ENCODE results near the gene HOXA1.

Gene HOXA1

DNA sequence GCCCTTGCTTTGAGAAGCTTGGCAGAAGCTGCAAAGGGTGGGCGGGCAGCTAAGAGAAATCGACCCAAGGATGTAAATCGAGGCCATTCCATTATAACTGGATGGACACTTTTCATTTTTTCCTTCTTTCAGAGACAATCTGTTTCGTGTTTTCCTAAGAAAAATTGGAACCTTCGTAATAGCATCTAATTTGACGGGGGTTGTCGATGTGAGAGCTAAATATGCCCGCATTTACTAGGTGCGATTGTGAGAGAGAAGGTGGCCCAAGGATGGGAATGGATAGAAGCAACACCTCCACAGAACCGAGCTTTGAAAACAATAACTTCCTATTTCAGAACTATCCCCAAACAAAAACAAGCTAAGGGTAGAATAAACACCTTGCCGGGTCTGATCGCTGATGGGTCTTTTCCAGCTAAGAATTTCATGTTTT is 35.6 kb upstream of the HOXA1 start:
- DNase-seq, result no peak

DNA sequence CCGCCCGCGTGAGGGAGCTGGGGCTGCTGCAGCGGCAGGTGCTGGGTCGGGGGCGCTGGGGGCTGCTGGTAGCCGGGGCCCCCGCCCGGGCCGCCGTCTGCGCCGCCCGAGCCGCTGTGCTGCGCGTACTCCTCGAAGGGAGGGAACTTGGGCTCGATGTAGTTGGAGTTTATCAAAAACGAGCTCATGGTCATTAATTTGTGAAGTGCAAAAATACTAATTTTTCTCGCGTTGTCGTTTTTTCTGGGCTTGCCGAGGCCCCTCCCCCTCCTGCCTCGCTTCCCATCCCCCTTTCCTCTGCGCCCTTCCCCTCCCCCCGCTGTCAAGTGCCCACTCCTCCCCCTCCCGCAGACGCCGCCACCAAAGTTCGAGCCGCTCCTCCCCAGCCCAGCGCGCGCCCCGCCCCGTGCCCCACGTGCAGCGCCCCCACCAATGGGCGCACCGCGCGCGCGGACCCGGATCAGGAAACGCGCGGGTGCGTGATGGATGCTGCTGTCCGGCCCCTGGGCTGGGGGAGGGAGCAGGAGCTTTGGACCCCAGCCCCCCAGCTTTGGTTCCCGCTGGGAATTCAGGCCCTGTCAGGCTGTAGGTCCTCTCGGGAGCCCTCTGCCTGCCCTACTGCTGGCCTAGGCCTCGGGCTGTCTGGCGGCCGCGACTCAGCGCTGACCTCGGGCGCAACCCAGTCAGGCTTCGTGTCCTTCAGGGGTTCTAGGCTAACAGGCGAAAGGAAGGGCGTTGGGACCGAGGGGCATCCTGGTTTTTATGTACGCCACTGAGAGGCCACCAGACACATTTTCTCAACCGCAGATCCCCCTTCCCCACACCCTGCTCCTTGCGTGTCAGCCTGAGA is 35.0 kb upstream of the HOXA1 start, which contains the start of gene HOXA4:
Gene HOXA4 (minus strand): TSS at position 218 of the 850 bp plus-strand sequence. CDS start 24 bp downstream, at position 194.
- DNase-seq, result peak; percentile 77

DNA sequence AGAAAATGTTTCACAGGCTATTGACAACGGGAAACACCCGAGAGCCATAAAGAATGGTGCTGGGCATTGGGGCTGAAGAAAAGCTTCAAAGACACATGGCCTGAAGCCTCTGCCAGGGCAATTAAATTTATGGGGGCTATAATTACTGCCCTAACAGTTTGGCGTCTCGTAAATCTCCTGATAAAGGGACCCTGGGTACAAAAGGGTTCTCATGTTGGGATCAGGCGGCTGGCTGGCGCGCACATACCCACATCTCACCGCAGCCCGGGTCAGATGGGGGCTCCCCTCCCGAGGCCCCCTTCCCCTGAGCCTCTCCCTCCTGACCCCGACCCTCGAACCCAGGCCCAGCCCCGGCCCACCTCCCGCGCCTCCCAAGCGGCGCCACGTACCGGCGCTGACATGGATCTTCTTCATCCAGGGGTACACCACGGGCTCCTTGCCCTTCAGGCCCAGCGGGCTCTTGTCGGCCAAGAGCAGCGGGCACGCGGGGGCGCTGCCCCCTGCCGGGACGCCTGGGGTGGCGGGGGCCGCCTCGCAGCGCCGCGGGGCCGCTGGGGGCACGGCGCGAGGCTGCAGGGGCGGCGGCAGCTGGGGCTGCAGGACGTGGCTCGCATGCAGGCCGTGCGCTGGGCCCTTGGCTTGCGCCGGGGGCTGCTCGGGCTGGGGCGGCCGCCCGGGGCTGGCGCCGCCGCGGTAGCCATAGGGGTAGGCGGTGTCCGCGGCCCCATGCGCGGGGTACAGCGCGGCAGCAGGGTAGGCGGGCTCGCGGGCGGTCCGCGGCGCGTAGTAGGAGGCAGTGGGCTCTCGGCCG is 34.1 kb upstream of the HOXA1 start:
- DNase-seq, result no peak

DNA sequence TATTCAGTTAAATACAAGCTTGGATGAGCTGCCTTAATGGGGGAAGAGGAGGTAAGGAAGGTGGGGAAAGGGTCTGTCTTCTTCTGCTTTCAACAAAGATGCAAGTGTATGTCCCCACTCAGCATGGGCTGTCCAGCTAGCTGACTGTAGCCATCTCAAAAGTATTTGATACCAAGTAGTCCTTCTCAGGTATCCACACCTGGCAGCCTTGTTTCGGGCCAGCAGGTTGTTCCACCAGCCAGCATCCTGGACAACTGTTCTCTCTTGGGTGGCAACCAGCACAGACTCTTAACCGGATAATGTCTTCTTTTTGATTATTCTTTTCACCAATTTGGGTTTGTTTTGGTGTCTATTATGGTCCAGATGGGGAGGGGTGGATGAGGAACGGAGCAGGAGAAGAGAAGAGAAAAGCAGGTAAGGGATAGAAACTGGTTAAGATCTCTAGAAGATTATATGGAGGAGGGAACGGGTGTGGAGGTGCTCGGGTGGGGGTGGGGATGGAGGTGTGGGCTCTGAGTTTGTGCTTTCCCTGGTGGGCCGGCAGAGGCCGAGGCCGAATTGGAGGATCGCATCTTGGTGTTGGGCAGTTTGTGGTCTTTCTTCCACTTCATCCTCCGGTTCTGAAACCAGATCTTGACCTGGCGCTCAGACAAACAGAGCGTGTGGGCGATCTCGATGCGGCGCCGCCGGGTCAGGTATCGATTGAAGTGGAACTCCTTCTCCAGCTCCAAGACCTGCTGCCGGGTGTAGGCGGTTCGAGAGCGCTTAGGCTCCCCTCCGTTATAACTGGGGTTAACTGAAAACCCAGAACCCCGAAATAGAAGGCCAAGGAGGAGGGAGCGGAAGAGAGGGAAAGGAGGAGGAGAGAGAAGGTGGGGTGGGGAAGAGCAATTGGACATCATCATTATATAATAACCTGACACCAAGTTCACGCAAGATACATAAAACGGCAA is 33.3 kb upstream of the HOXA1 start:
- no peak for DNase-seq

DNA sequence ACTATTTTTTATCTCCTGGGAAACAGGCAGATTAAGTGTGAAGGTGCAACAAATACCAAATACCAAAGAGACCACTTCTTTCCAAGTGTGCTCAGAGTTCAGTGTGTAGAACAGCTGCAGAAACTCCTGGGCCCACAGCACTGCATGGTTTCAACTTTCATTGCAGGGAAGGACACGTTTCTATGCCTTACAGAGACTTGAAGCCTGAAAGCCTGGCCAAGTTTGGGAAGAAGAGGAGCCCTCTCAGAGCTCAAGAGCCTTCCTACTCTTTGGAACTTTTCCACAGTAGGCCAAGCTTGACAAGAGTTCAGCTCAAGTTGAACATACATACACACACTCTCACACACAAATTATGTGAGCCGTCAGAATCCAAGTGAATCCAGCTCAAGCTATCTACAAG is 32.2 kb upstream of the HOXA1 start:
- DNase-seq, result no peak

DNA sequence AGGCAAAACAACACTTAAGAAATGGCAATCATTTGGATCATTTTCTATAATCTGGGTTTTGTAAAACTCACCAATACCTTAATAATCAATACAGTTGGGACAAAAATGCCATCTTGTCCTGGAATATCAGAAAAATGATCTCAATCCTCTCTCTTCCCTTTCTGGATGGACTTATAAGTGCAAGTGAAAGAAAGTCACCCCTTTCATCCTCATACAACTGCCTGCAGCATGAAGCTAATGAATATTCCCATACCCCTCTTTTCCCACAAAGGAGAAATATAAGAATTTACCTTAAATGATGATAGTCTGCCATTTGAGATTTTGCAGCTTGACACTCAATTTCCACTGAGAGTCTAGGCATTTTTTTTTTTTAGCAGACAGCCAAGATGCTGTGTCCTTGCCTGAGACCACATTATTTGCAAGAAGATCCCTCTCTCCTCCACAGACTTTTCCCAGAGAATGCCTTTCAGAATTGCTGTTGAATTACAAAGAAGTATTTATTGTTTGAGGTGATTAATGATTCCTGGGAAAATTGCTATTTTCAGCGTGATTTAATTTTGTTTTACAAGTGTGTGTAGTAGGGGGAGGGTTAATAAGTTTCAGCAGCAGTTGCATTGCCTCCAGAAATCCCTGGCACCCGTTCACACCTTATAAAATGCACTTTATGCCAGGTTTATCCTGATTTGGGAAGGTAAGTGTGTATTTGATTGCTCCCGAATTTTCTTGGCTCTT is 31.0 kb upstream of the HOXA1 start:
- no peak for DNase-seq

DNA sequence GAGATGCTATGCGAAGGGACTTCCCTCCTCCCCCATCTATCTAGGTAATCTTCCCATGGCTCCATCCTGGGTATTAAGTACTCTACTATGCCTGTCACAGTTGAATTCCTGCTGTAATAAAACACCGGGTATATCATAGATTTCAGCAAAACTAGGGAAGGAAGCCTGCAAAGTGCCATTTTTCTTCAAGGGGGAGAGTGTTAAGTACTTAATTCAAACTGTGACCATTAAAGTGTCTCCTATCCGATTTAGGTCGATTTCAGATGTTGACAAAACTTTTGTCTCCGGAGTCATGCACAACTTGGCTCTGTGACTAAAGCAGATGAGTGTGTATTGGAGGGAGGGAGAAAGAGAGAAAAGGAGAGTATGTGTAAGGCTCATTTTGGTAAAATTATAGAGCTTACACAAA is 30.2 kb upstream of the HOXA1 start:
- DNase-seq, result no peak

DNA sequence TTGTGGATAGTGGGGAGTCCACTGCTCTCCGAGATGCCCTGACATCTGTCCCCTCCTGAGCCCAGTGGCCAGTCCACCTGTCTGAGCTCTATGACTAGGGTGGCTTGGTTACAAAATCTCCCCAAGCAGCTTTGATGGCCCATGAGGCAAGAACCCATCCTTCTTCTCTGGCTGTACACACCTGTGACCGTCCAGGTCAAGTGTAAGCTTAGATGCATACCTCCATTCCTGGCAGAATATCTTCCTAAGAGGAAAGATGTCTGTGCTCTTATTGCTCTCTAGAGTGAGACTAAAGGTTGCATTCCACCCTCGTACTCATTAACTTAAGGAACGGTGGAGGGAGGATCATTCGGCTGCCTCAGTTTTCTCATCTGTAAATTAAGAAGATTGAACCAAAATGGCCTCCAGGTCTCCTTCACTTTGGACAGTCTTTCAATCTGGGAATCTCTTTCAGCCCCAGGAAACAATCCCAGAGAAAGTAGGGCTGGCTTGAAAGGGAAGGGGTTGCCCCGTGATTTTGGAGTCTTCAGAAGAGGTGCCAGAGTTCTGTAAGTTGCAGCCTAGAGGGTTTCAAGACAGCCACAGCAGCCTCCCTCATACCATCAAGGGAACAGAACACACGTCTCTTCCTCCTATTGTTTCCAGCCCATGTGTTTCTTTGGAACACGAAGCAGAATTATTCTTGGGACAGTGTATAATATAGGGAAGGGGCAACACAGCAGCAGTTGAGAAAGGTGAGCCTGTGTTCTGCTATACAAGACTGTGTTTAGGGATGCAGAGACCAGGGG is 29.3 kb upstream of the HOXA1 start:
- DNase-seq, result no peak

GRCh38 chr7:27124096-27124901 is 28.5 kb upstream of the HOXA1 start:
- DNase-seq, result no peak

DNA sequence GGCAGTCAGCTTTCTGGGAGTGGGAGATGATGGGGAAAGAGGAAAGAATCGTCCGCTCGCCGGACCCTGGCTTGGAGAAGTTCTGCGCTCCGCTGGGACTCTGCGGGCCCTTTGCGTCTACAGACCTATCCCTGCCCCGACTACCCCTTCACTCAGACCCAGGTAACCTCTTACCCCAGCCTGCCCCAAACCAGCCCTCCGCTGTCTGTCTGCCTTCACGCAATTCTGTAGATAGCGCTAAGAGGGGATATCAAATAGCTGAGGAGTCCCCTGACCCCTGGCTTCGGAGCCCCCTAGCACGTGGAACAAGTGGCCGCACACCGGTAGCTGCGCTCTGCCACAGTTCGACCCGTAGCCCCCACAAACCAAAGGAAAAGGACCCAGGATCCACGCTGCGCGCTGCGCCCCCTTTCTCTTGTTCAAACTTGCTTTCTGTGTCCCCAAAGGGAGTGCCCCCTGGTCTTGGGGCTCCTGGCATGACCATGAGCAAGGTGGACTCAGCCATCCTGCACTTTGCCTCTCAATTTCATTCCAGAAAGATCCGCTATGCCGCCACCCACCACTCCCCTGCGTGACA is 27.8 kb upstream of the HOXA1 start:
- no peak for DNase-seq

DNA sequence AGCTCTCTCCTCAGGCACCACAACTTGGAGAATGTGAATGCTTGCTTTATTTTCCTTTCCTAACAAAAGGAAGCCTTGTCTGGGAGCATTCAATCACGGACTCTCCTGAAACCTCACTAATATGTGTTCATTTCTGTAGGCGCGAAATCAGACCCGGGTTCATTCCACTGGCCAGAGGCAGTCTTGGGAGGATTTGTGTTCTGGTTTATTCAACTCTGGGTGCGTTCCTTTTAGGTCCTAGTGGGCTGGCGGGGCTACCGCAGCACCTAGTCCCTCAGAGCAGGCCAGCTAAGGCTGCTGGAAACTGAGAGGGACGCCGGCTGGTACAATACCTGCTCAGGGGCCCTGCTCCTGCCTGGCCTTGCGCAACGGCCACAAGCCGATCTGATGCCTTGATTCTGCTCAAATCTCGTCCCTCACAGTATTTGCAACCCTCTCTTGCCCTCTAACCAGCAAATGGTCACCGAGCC is 27.2 kb upstream of the HOXA1 start:
- DNase-seq, result no peak

DNA sequence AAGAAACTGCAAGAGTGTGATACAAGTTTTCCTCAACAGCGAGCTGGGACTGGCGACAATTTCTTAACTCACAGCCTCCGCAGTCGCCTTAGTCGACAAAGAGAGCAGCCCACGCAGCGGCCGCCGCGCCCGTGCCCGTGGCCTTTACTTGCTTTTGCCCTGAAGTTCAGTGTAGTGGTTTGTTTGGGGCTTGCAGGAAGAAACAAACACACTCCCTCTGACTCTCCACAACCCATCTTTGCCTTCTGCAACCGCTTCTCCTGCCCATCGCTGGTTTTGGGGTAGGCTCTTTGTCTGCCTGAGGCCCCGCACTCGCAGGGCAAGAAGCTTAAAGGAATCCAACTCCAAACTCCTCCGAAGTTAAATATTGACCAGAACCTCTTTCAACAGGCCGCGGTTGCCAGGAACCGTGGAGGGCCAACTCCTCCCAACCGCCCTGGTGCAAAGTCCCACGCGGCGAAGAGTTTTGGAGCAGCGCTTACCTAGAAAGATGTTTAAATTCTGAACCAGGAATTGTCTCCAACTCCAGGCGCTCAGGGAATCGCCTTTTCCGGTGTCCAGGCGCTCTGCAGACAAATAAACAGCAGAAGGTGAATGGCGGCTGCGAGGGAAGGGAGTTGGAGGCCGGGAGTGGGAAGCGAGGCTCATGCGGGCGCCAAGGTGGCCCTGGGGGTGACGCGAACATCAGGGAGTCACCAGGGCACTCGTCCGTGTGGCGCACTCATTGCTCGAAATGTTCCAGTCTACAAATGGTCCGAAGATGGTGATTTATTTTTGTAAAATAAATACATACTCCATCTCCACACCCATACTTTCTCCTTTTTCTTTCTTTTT is 26.5 kb upstream of the HOXA1 start:
- no peak for DNase-seq

DNA sequence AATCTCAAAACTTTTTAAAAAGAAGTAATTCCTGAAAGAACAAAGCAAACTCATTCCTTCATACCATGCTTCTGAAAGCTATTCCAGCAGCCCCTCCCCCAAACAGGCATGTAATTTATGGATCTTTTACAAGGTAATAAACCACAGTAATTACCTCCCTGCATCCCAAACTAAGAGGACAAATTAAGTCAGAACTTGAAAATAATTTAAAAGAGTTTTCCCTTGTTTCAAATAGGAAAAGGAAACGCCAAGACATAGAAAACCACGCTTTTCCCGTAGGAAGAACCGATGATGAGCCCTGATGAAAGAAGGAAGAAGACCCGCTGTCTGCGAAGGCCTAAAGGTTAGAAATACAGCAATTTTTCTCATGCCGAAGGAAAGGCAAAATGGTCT is 25.9 kb upstream of the HOXA1 start:
- DNase-seq, result no peak

DNA sequence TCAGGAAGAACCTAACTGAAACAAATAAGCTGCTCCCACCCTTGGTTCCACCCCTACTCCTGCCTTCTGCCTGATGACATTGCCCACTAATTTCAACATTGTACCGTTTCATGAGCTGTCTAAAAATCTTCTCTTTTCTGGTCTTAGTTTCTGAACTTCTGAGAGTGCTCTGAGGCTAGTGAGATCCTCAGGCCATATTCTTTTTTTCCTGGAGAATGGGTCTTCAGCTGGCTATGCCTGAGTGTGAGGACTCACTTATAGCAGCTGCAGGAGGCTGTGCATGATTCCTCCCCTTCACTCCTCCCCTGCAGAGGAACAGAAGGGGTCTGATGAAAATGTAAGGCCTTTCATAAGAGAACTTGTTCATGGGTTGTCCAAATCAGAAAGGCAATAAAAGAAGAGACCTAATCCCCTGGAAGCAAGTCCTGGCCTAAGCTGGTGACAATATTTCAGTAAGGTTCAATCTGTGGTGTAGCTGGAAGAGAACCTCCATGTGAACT is 23.7 kb upstream of the HOXA1 start:
- DNase-seq, result no peak

- no peak for DNase-seq
Measured at GRCh38 chr7:27118580-27118979, 22.8 kb upstream of the HOXA1 start.

DNA sequence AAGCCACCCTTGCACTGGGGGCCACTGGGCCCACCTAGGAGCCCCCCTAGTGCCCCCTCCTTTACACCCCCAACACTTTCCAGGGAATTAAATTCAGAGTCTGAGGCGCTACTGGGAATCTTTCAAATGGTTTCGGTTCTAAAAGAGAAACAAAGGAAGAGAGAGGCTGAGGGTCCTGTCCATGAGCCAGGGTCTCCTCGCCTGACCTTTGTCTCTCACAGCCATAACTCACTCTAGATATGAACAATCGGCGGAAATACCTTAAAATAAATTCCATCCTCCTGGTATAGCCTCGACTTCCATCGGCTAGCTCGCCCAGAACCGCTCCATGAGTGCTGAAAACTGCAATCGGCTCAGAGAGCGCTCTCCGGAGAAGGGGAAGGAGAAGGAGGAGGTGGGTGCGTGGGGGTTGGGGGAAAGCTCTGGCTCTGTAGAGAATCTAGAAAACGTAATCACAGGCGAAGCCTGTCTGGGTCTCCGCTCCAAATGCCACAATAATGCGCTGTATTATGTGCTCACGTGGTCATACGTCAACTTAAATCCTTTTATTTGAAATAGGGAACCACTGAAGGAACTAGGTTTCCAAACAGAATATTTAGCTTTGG is 22.2 kb upstream of the HOXA1 start:
- DNase-seq, result no peak

- no peak for DNase-seq
Measured at GRCh38 chr7:27116962-27117886, 21.4 kb upstream of the HOXA1 start.

Data from hematopoietic multipotent progenitor cell treated with erythropoietin and hydrocortisone succinate and interleukin-3 and kit ligand, for 8 days (in vitro differentiated cells).